IMR-90 (cell line): Measurements from ENCODE around the gene GPC6. TPM values are rescaled to one million over a fixed set of nuclear protein-coding genes. Genes with fewer than 3 reads are reported as not detected.

Experiments used
- ATAC-seq: fragments of 200-7000 bp; cut with Tn5 transposase; 2 replicates; pipeline ENCODE4 v1.9.1; 2020; ENCODE audit warnings: low read depth, mild to moderate bottlenecking, moderate library complexity
- BruUV-seq: library from RNA; stranded (reverse); fragments of 400-500 nt; replicated peaks from 2 replicates; lab custom pipeline; 2021; lab: Mats Ljungman, UMichigan
- CTCF ChIA-PET: fragments of 300-600 bp; formaldehyde crosslinking; extraction: SDS; loops from one replicate; lab custom pipeline; 2021; ENCODE audit warnings: antibody characterized with exemption; lab: Yijun Ruan, JAX
- POLR2A ChIA-PET: fragments of 300-600 bp; sonication (Branson Sonifier 250); formaldehyde crosslinking; loops from one replicate; lab custom pipeline; 2022; ENCODE audit warnings: antibody characterized with exemption; ENCODE audit not compliant: unreplicated experiment; lab: Charles Lee
- DNase-seq: peaks from one replicate; pipeline ENCODE4 v3.0.0; 2013
- H2AFZ ChIP-seq: replicated peaks from 2 replicates; pipeline ENCODE3; 2013; ENCODE audit warnings: low read length, mild to moderate bottlenecking; ENCODE audit not compliant: poor library complexity
- H2AK5ac ChIP-seq: 2 replicates; pipeline ENCODE4 v1.6.1; 2013; ENCODE audit warnings: low read depth, low read length, inconsistent platforms
- H2AK9ac ChIP-seq: replicated peaks from 2 replicates; pipeline ENCODE3; 2013; ENCODE audit warnings: mild to moderate bottlenecking, low read depth, low read length, moderate library complexity; ENCODE audit not compliant: poor library complexity
- H2BK120ac ChIP-seq: 2 replicates; pipeline ENCODE4 v1.6.1; 2013; ENCODE audit warnings: low read depth, low read length, inconsistent platforms
- H2BK15ac ChIP-seq: 3 replicates; pipeline ENCODE4 v1.6.1; 2013; ENCODE audit warnings: low read depth, low read length, inconsistent platforms
- H2BK20ac ChIP-seq: 2 replicates; pipeline ENCODE4 v1.6.1; 2013; ENCODE audit warnings: low read depth, mild to moderate bottlenecking, inconsistent platforms, low read length, moderate library complexity
- H2BK5ac ChIP-seq: 2 replicates; pipeline ENCODE4 v1.6.1; 2013; ENCODE audit warnings: mild to moderate bottlenecking, low read depth, low read length, inconsistent platforms; ENCODE audit not compliant: poor library complexity, severe bottlenecking
- H3K14ac ChIP-seq: replicated peaks from 2 replicates; pipeline ENCODE4 v1.6.1; 2013; ENCODE audit warnings: low read depth, low read length, inconsistent platforms
- H3K18ac ChIP-seq: 2 replicates; pipeline ENCODE4 v1.6.1; 2013; ENCODE audit warnings: low read depth, low read length, control low read depth
- H3K23ac ChIP-seq: 2 replicates; pipeline ENCODE4 v1.6.1; 2013; ENCODE audit warnings: low read depth, low read length, inconsistent platforms
- H3K27ac ChIP-seq: 2 replicates; pipeline ENCODE4 v1.5.1; 2013; ENCODE audit warnings: mild to moderate bottlenecking, control low read depth, low read length; ENCODE audit not compliant: insufficient read depth
- H3K27me3 ChIP-seq: 2 replicates; pipeline ENCODE4 v1.6.1; 2013; ENCODE audit warnings: low read length; ENCODE audit not compliant: control insufficient read depth, insufficient read depth
- H3K36me3 ChIP-seq: 2 replicates; pipeline ENCODE4 v1.6.1; 2013; ENCODE audit warnings: low read length, mixed read lengths; ENCODE audit not compliant: control insufficient read depth, insufficient read depth
- H3K4ac ChIP-seq: 2 replicates; pipeline ENCODE4 v1.6.1; 2013; ENCODE audit warnings: low read depth, low read length, inconsistent platforms
- H3K4me1 ChIP-seq: 2 replicates; pipeline ENCODE4 v1.6.1; 2013; ENCODE audit warnings: low read length, mixed read lengths; ENCODE audit not compliant: control insufficient read depth, insufficient read depth
- H3K4me2 ChIP-seq: 2 replicates; pipeline ENCODE4 v1.6.1; 2013; ENCODE audit warnings: low read depth, mild to moderate bottlenecking, control low read depth, low read length, moderate library complexity
- H3K4me3 ChIP-seq: 2 replicates; pipeline ENCODE4 v1.5.1; 2013; ENCODE audit warnings: low read depth, mild to moderate bottlenecking, control low read depth, low read length, moderate library complexity; ENCODE audit not compliant: insufficient read depth
- H3K56ac ChIP-seq: 2 replicates; pipeline ENCODE4 v1.6.1; 2013; ENCODE audit warnings: low read length, inconsistent platforms; ENCODE audit not compliant: insufficient read depth; ENCODE audit errors: extremely low read depth
- H3K79me1 ChIP-seq, 2 experiments: 2 replicates each; pipeline ENCODE4 v1.6.1; 2013; ENCODE audit warnings: low read length in 2 of 2, inconsistent platforms in 1 of 2, low read depth in 1 of 2
- H3K9ac ChIP-seq: 2 replicates; pipeline ENCODE4 v1.6.1; 2013; ENCODE audit warnings: low read depth, low read length, control low read depth
- H3K9me1 ChIP-seq: 2 replicates; pipeline ENCODE4 v1.6.1; 2013; ENCODE audit warnings: low read length, inconsistent platforms; ENCODE audit not compliant: insufficient read depth
- H3K9me3 ChIP-seq: 2 replicates; pipeline ENCODE4 v1.6.1; 2013; ENCODE audit warnings: low read length; ENCODE audit not compliant: control insufficient read depth, insufficient read depth
- H4K20me1 ChIP-seq: 2 replicates; pipeline ENCODE4 v1.6.1; 2013; ENCODE audit warnings: low read length, inconsistent platforms; ENCODE audit not compliant: insufficient read depth
- H4K5ac ChIP-seq: 2 replicates; pipeline ENCODE4 v1.6.1; 2013; ENCODE audit warnings: mild to moderate bottlenecking, low read depth, low read length, control low read depth
- H4K8ac ChIP-seq, 2 experiments: 2 replicates each; pipeline ENCODE4 v1.6.1; 2013; ENCODE audit warnings: low read depth in 2 of 2, low read length in 2 of 2, control low read depth in 1 of 2, inconsistent platforms in 1 of 2
- H4K91ac ChIP-seq: 2 replicates; pipeline ENCODE4 v1.6.1; 2013; ENCODE audit warnings: low read depth, low read length, inconsistent platforms; ENCODE audit not compliant: insufficient read depth
- BHLHE40 ChIP-seq: fragments of 150-350 bp; IDR thresholded peaks from 2 replicates; pipeline ENCODE4 v1.6.1; 2016; ENCODE audit warnings: mild to moderate bottlenecking, low read depth, low read length
- CEBPB ChIP-seq: IDR thresholded peaks from 2 replicates; pipeline ENCODE4 v1.6.1; 2012; ENCODE audit warnings: low read depth, low read length, improper control_type of control experiment
- CHD1 ChIP-seq: IDR thresholded peaks from 2 replicates; pipeline ENCODE4 v1.6.1; 2012; ENCODE audit warnings: low read depth, low read length, improper control_type of control experiment
- FOS ChIP-seq: fragments of 150-350 bp; IDR thresholded peaks from 2 replicates; pipeline ENCODE4 v1.6.1; 2016; ENCODE audit warnings: low read depth, low read length
- MAFK ChIP-seq: IDR thresholded peaks from 2 replicates; pipeline ENCODE4 v1.6.1; 2012; ENCODE audit warnings: low read depth, low read length, improper control_type of control experiment
- MAZ ChIP-seq: IDR thresholded peaks from 2 replicates; pipeline ENCODE4 v1.6.1; 2012; ENCODE audit warnings: low read depth, mild to moderate bottlenecking, low read length, improper control_type of control experiment, moderate library complexity, borderline replicate concordance
- MXI1 ChIP-seq: IDR thresholded peaks from 2 replicates; pipeline ENCODE4 v1.6.1; 2012; ENCODE audit warnings: low read depth, mild to moderate bottlenecking, low read length, moderate library complexity, borderline replicate concordance
- NFE2L2 ChIP-seq: fragments of 150-350 bp; IDR thresholded peaks from 2 replicates; pipeline ENCODE4 v1.6.1; 2016; ENCODE audit warnings: low read depth, mild to moderate bottlenecking, low read length
- POLR2A ChIP-seq: IDR thresholded peaks from 2 replicates; pipeline ENCODE4 v1.6.1; 2012; ENCODE audit warnings: mild to moderate bottlenecking, low read depth, low read length
- RAD21 ChIP-seq: IDR thresholded peaks from 2 replicates; pipeline ENCODE4 v1.6.1; 2012; ENCODE audit warnings: low read length, improper control_type of control experiment
- RCOR1 ChIP-seq: IDR thresholded peaks from 2 replicates; pipeline ENCODE4 v1.6.1; 2012; ENCODE audit warnings: mild to moderate bottlenecking, low read length, improper control_type of control experiment; ENCODE audit not compliant: insufficient replicate concordance
- RFX5 ChIP-seq: IDR thresholded peaks from 2 replicates; pipeline ENCODE4 v1.8.0; 2012; ENCODE audit warnings: low read depth, mild to moderate bottlenecking, low read length, moderate library complexity
- SMC3 ChIP-seq: fragments of 150-350 bp; IDR thresholded peaks from 2 replicates; pipeline ENCODE4 v1.6.1; 2016; ENCODE audit warnings: low read depth, mild to moderate bottlenecking, antibody characterized with exemption, low read length, moderate library complexity
- WGBS, 2 experiments: methylation state at CpG; one replicate each; pipeline versions ENCODE4 v1.1.5 to v1.1.7; 2013; ENCODE audit warnings: missing lambda C conversion rate in 2 of 2; ENCODE audit not compliant: insufficient read length in 1 of 2; ENCODE audit errors: extremely low coverage in 2 of 2; 5-methylcytosine and 5-hydroxymethylcytosine counted together
- dilution Hi-C: fragments of 300-500 bp; cut with HindIII; formaldehyde crosslinking; loops from one replicate; pipeline ENCODE4 v1.14.3; 2018; ENCODE audit warnings: low sequenced_read_pairs; ENCODE audit not compliant: unreplicated experiment
- in situ Hi-C: fragments of 300-500 bp; cut with MboI; formaldehyde crosslinking; loops from 3 replicates; pipeline ENCODE4 v1.14.3; 2019; ENCODE audit warnings: low sequenced_read_pairs, inconsistent platforms, mixed read lengths
- intact Hi-C: fragments of 100-400 bp; cut with micrococcal nuclease; formaldehyde crosslinking; loops from 2 replicates; pipeline ENCODE4 v1.10.0; 2022
- polyA plus RNA-seq, 3 experiments: library from polyadenylated mRNA; depleted of rRNA; stranded (reverse); fragments of >200 nt; gene quantifications; 2 replicates each; pipeline ENCODE4 v1.2.3, GENCODE V29; 2012; ENCODE audit warnings: low replicate concordance in 1 of 3
- total RNA-seq: library from RNA; depleted of rRNA; stranded (reverse); fragments of >200 nt; gene quantifications from 2 replicates; pipeline ENCODE4 v1.2.3, GENCODE V29; 2012
- TF ChIP-seq, protein P1 (sequence below): conservative IDR thresholded peaks from 2 replicates; pipeline ENCODE4 v1.5.1; 2012; ENCODE audit warnings: mild to moderate bottlenecking, low read depth, low read length, improper control_type of control experiment
- TF ChIP-seq, protein P2 (sequence below): fragments of 150-350 bp; IDR thresholded peaks from 2 replicates; pipeline ENCODE4 v1.6.1; 2017; ENCODE audit warnings: mild to moderate bottlenecking, antibody characterized with exemption, low read length, low read depth
- TF ChIP-seq, protein P3 (sequence below): fragments of 150-350 bp; IDR thresholded peaks from 2 replicates; pipeline ENCODE4 v1.6.1; 2016; ENCODE audit warnings: low read depth, mild to moderate bottlenecking, low read length, moderate library complexity, borderline replicate concordance

Gene GPC6
- total and polyA plus RNA-seq, 2 of the 4 experiments (the other 2 are of a cell fraction), result 14.9 to 39.4 TPM

DNA sequence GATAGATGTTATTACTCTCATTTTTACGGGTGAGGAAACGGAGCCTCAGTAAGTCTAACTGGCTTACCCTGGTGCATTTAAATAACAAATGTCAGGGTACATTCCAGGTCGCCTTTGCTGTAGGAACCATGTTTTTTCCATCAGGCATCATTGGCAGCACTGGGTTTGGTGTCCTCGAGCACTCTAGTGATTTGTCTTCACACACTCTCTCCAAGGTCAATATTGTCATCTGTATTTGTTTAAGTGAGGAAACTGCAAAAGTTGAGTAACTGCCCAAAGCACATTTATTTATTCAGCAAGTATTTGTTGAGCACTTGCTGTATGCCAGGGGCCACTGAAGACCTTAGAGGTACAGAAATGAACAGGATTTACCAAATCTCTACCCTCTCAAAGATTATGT, 1174.3 kb downstream of the GPC6 start:
- H2BK5ac ChIP-seq, result no peak overlapping the region
- H3K9me1 ChIP-seq, result no peaks in the 10 kb centered on the region
- no peak overlapping the region for H2BK120ac ChIP-seq
- no peak overlapping the region for H3K4me3 ChIP-seq
- H3K27ac ChIP-seq, result no peak overlapping the region
- TF ChIP-seq, protein P1, sequence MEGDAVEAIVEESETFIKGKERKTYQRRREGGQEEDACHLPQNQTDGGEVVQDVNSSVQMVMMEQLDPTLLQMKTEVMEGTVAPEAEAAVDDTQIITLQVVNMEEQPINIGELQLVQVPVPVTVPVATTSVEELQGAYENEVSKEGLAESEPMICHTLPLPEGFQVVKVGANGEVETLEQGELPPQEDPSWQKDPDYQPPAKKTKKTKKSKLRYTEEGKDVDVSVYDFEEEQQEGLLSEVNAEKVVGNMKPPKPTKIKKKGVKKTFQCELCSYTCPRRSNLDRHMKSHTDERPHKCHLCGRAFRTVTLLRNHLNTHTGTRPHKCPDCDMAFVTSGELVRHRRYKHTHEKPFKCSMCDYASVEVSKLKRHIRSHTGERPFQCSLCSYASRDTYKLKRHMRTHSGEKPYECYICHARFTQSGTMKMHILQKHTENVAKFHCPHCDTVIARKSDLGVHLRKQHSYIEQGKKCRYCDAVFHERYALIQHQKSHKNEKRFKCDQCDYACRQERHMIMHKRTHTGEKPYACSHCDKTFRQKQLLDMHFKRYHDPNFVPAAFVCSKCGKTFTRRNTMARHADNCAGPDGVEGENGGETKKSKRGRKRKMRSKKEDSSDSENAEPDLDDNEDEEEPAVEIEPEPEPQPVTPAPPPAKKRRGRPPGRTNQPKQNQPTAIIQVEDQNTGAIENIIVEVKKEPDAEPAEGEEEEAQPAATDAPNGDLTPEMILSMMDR, result no peak
- TF ChIP-seq RFX5 (no peak), RCOR1 (no peak), FOS (no peak), CEBPB (no peak), POLR2A (no peak), CHD1 (no peak), MXI1 (no peak), MAFK (no peak), BHLHE40 (no peak), RAD21 (no peak), NFE2L2 (no peak), MAZ (no peak), SMC3 (no peak)
- TF ChIP-seq, protein P2, sequence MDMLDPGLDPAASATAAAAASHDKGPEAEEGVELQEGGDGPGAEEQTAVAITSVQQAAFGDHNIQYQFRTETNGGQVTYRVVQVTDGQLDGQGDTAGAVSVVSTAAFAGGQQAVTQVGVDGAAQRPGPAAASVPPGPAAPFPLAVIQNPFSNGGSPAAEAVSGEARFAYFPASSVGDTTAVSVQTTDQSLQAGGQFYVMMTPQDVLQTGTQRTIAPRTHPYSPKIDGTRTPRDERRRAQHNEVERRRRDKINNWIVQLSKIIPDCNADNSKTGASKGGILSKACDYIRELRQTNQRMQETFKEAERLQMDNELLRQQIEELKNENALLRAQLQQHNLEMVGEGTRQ, result no peak
- TF ChIP-seq, protein P3, sequence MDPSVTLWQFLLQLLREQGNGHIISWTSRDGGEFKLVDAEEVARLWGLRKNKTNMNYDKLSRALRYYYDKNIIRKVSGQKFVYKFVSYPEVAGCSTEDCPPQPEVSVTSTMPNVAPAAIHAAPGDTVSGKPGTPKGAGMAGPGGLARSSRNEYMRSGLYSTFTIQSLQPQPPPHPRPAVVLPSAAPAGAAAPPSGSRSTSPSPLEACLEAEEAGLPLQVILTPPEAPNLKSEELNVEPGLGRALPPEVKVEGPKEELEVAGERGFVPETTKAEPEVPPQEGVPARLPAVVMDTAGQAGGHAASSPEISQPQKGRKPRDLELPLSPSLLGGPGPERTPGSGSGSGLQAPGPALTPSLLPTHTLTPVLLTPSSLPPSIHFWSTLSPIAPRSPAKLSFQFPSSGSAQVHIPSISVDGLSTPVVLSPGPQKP, result no peak
- H2AFZ ChIP-seq, result no peak overlapping the region
- dilution Hi-C loops (no loop called here), in situ Hi-C loops (no loop called here), intact Hi-C loops (no loop called here)
- no peaks in the 10 kb centered on the region for H4K20me1 ChIP-seq
- no peak overlapping the region for H4K5ac ChIP-seq
- DNase-seq, result no peak
- ATAC-seq, result no peak
- H4K91ac ChIP-seq, result no peak overlapping the region
- H3K4me2 ChIP-seq, result no peak overlapping the region
- H3K56ac ChIP-seq, result no peak overlapping the region
- no peaks in the 10 kb centered on the region for H3K9me3 ChIP-seq
- no peak overlapping the region for H2BK15ac ChIP-seq
- H3K9ac ChIP-seq, result no peak overlapping the region
- H3K23ac ChIP-seq, result no peak overlapping the region
- no peak overlapping the region for H3K4ac ChIP-seq
- H3K18ac ChIP-seq, result no peak overlapping the region
- H3K4me1 ChIP-seq, result no peaks in the 10 kb centered on the region
- no peak overlapping the region for H2BK20ac ChIP-seq
- ChIA-PET CTCF (no interaction called here), POLR2A (no interaction called here)
- H3K14ac ChIP-seq, result no peak overlapping the region
- H3K36me3 ChIP-seq, result no peaks in the 10 kb centered on the region
- no peak overlapping the region for H2AK9ac ChIP-seq
- no peak overlapping the region for H4K8ac ChIP-seq
- H2AK5ac ChIP-seq, result no peak overlapping the region
- no peaks in the 10 kb centered on the region for H3K79me1 ChIP-seq
- BruUV-seq, result no TSS peak
- WGBS, 2 experiments, result no CpG with 5 or more reads among the region's 4 CpGs
- H3K27me3 ChIP-seq, result no peaks in the 10 kb centered on the region
